HG03280 (cell line): ENCODE results near the gene MBOAT7.
"Not testable (repeated sequence)": the region's sequence is repeated elsewhere in the genome, so short reads cannot be mapped to it uniquely, and the experiment has no call there.

Experiments
- ATAC-seq: cut with Tn5 transposase; IDR thresholded peaks from one replicate; pipeline ENCODE4 v1.9.1; 2021; ENCODE audit warnings: mild to moderate bottlenecking, moderate library complexity; ENCODE audit not compliant: unreplicated experiment

MBOAT7 gene, protein sequence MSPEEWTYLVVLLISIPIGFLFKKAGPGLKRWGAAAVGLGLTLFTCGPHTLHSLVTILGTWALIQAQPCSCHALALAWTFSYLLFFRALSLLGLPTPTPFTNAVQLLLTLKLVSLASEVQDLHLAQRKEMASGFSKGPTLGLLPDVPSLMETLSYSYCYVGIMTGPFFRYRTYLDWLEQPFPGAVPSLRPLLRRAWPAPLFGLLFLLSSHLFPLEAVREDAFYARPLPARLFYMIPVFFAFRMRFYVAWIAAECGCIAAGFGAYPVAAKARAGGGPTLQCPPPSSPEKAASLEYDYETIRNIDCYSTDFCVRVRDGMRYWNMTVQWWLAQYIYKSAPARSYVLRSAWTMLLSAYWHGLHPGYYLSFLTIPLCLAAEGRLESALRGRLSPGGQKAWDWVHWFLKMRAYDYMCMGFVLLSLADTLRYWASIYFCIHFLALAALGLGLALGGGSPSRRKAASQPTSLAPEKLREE

DNA sequence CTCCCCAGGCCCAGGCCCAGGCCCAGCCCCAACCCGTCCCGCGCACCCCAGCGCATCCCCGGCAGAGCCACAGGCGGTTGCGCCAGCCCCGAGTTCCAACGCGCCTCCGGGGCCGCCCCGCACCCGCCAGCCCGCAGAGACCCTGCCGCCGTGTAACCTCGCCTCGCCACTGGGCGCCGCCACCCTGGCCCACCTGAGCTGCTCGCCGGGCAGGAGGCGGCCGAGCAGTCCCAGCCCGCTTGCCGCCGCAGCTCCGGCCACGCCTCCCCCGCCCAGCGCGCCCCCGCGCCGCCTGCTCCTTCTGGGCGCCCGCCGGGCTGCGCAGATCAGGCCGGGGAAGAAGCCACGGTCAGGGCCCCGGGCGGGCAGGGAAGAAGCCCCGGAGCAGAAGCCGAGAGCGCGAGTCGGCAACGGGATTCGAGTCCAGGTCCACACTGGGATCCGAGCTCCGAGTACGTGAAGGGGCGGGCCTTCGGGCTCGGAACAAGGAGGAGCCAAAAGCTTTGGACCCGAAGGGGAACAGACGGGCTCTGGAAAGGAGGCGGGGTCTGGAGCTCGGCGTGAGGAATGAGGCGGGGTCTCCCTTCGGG is at the start of gene MBOAT7:
Gene MBOAT7, minus strand, starts transcription at position 436 of the 590 bp plus-strand sequence. CDS start 1,072 bp downstream, outside the sequence.
- peak; percentile 13 for ATAC-seq

DNA sequence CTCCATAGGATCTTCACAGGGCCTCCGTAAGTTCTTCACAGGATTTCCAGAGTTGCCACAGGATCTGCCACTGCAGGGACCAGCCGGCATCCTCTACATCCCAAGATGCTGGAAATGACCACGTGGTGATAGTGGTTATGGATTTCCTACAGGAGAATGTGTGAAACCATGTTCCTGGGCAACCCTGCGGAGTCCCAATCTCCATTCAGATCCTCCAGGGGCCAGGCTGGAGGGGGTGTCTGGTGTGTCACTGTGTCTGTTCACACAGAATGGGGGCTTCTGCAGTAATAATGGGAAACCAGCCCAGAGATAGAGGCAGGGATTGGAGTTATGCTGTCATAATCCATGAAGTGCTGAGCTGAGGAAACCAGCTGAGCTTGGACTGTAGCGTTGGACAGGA is 44.6 kb upstream of the MBOAT7 start:
- no peak for ATAC-seq

GRCh38 chr19:54231077-54231931 is 41.9 kb upstream of the MBOAT7 start:
- peak; percentile 52 for ATAC-seq

GRCh38 chr19:54230031-54230430 is 40.7 kb upstream of the MBOAT7 start:
- ATAC-seq = no peak

DNA sequence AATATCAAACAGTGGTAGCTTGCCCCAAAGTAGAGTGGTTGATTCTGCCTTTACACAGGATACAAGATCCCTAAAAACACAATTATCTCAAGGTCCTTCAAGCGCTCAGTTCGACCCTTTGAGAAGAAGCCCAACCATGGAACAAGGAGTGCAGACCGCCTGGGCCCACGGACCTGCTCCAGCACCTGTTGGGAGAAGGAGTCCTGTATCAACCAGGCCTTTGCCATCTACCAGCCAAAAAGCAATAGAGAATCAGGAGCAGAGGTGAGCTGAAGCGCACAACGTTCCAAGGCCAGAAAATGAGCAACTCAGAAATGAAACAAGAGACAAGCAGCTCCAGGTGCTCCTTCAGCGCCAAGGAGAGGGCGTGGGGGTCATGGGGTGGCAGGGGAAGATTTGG is 39.8 kb upstream of the MBOAT7 start:
- ATAC-seq = no peak

- not testable (repeated sequence) for ATAC-seq
Measured at GRCh38 chr19:54224619-54225018, 35.2 kb upstream of the MBOAT7 start.

GRCh38 chr19:54223937-54224281 is 34.5 kb upstream of the MBOAT7 start:
- not testable (repeated sequence) for ATAC-seq

DNA sequence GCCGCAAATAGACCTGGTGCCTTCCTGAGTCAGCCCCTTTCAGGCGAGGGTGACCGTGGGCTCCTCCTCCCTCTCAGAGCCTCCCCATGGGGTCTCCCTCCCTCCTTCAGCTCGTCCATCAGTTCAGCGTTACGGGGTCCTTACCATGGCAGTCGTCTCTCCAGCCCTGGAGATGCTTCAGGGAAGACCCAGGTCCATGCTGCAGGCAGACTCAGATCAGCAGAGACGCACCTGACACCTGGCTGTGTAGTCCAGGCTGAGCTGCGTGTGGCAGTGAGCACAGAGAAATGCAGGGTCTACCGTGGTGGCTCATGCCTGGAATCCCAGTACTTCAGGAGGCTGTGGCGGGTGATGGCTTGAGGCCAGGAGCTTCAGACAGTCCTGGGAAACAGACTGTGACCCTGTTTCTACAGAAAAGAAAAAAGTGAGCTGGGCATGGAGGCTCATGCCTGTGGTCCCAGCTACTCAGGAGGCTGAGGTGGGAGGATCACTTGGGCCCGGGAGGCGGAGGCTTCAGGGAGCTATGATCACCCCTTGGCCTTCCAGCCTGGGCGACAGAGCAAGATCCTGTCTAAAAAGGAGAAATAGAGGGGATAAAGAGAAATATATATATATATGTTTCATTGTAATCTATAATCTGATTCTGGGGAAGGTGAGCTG is 34.0 kb upstream of the MBOAT7 start:
- not testable (repeated sequence) for ATAC-seq

- not testable (repeated sequence) for ATAC-seq
Measured at GRCh38 chr19:54222474-54223276, 33.3 kb upstream of the MBOAT7 start, which contains the start of gene LILRB3. Gene LILRB3 (minus strand): TSS chr19:54223007. CDS start chr19:54222976, 31 bp downstream.

- ATAC-seq = not testable (repeated sequence)
Measured at GRCh38 chr19:54221947-54222346, 32.6 kb upstream of the MBOAT7 start.

DNA sequence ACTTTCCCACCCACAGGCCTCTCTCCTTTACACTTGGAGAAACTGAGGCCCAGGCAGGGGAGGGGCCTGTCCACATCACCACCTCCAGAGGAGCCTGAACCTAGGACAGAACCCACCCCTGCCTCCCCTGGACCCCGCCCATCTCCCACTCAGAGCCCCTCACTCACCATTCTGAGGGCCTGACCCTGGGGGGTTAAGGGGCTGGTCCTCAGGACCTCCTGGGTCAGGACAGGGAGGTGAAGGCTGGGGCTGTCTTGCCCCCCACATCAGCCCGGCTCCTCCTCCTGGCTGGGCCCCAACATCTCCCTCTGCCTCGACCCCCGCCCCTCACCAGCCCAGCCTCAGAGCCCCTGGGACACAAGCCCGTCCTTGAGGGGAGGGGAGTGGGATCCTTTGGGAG is 30.3 kb upstream of the MBOAT7 start:
- not testable (repeated sequence) for ATAC-seq

- no peak for ATAC-seq
Measured at GRCh38 chr19:54218960-54219661, 29.7 kb upstream of the MBOAT7 start.

GRCh38 chr19:54218259-54218658 is 28.9 kb upstream of the MBOAT7 start:
- no peak for ATAC-seq

DNA sequence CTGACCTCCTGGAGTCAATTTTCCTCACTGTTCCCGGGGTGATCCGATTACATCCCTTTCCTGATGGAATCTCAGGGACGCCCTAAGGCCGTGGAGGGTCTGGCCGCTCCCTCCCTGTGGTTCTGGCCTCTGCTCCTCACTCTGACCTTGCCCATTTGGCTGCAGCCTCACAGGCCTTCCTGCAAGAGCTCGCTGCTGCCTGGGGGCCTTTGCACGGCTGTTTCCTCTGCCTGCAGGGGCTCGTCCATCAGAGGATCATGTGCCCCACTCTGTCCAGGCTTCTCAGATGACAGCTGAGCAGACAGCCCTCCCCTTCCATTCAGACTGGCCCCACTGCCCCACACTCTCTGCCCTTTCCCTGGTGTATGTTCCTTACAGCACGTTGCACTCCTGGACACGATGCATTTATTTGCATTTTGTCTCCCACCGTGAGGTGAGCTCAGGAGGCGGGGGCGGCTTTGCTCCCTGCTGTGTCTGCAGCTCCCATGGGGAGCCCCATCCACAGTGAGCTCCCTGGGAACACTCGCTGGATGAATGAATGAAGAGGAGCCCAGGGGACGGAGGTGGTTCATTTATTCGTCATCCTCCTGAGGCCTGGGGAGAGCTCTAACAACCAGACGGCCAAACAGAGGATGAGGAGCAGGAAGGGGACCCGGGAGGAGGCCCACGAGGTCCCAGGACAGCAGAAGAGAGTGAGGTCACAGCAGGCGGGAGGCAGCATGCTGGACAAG is 28.3 kb upstream of the MBOAT7 start:
- not testable (repeated sequence) for ATAC-seq

- no peak for ATAC-seq
Measured at GRCh38 chr19:54216869-54217268, 27.5 kb upstream of the MBOAT7 start.

GRCh38 chr19:54214734-54215133 is 25.4 kb upstream of the MBOAT7 start:
- not testable (repeated sequence) for ATAC-seq

DNA sequence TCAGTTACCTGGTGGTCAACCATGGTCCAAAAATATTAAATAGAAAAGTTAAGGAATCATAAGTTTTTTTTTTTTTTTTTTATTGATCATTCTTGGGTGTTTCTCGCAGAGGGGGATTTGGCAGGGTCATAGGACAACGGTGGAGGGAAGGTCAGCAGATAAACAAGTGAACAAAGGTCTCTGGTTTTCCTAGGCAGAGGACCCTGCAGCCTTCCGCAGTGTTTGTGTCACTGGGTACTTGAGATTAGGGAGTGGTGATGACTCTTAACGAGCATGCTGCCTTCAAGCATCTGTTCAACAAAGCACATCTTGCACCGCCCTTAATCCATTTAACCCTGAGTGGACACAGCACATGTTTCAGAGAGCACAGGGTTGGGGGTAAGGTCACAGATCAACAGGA is 24.8 kb upstream of the MBOAT7 start:
- ATAC-seq = not testable (repeated sequence)

DNA sequence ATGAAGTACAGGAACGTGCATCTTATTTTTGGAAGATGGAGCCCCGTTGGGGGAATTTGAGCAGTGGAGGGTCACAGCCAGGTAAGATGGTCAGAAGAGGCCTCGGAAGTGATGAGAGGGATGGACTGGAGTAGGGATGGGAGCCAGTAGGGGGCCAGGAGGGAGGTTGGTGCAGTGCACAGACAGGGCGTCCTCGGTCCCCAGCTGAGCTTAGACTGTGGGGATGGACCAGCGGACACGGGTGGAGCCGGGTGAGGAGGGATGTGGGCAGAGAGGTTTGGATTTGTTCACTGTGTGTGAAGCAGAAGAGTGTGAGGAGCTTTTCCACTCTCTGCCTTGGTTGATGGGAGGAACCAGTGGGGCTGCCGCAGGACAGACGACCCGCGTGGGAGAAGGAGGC is 21.9 kb upstream of the MBOAT7 start:
- no peak for ATAC-seq
